ENCODE measurements around the gene CHSY1. TPM values are rescaled to one million over a fixed set of nuclear protein-coding genes. Genes with fewer than 3 reads are reported as not detected.

Gene CHSY1
- total and polyA plus RNA-seq, 2 of the 4 experiments (the other 2 are of a cell fraction), result 40.9 to 53.2 TPM

DNA sequence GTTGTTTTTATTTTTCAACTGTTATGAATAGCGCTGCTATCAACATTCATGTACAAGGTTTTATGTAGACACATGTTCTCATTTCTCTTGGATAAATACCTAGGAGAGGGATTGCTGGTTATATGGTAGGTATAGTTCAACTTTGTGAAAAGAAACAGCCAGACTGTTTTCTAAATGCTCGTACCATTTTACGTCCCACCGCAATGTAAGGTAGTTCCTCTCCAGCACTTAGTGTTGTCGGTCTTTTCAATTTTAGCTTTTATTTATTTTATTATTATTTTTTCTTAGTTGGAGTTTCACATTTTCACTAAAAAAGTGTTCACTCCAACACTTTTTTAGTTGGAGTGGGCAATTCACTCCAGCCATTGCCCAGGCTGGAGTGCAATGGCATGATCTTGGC lies 117.1 kb downstream of the CHSY1 start:
- in situ Hi-C loops (cut with MboI; ENCODE audit: low sequenced_read_pairs) (no loop called here), intact Hi-C loops (cut with micrococcal nuclease) (no loop called here), dilution Hi-C loops (cut with HindIII; ENCODE audit: low sequenced_read_pairs, unreplicated experiment) (no loop called here)
- no peak for DNase-seq
- Histone ChIP-seq H2AK5ac (ENCODE audit: low read depth, low read length) (no peak overlapping the region), H3K4ac (ENCODE audit: low read depth, low read length) (no peak overlapping the region), H3K56ac (ENCODE audit: extremely low read depth, insufficient read depth, low read length) (no peak overlapping the region), H4K5ac (ENCODE audit: low read depth, low read length) (no peak overlapping the region), H2BK120ac (ENCODE audit: low read depth, low read length) (no peak overlapping the region), H2AK9ac (replicated peaks; ENCODE audit: low read depth, low read length, poor library complexity) (no peak overlapping the region), H3K4me1 (ENCODE audit: control insufficient read depth, insufficient read depth, low read length) (peaks cover 10% of the 10 kb centered on the region), H2BK5ac (ENCODE audit: low read depth, low read length, poor library complexity, severe bottlenecking) (no peak overlapping the region), H4K8ac (ENCODE audit: low read depth in 2 of 2, low read length in 2 of 2) (no peak overlapping the region), H2AFZ (replicated peaks; ENCODE audit: low read length, poor library complexity) (no peak overlapping the region), H2BK20ac (ENCODE audit: low read depth, low read length) (no peak overlapping the region), H3K14ac (replicated peaks; ENCODE audit: low read depth, low read length) (no peak overlapping the region), H2BK15ac (ENCODE audit: low read depth, low read length) (no peak overlapping the region), H3K9me1 (ENCODE audit: insufficient read depth, low read length) (no peaks in the 10 kb centered on the region; the same call in none of the 2 replicates), H3K79me1 (ENCODE audit: low read depth in 1 of 2, low read length in 2 of 2) (no peaks in the 10 kb centered on the region), H4K20me1 (ENCODE audit: insufficient read depth, low read length) (no peaks in the 10 kb centered on the region), H3K18ac (ENCODE audit: low read depth, low read length) (no peak overlapping the region), H3K36me3 (ENCODE audit: control insufficient read depth, insufficient read depth, low read length) (no peaks in the 10 kb centered on the region), H3K27me3 (ENCODE audit: control insufficient read depth, insufficient read depth, low read length) (no peaks in the 10 kb centered on the region), H3K4me2 (ENCODE audit: low read depth, low read length) (no peak overlapping the region), H3K9ac (ENCODE audit: low read depth, low read length) (no peak overlapping the region), H3K23ac (ENCODE audit: low read depth, low read length) (no peak overlapping the region), H3K4me3 (ENCODE audit: insufficient read depth, low read depth, low read length) (no peak overlapping the region), H4K91ac (ENCODE audit: insufficient read depth, low read depth, low read length) (no peak overlapping the region), H3K27ac (ENCODE audit: insufficient read depth, low read length) (no peak overlapping the region), H3K9me3 (ENCODE audit: control insufficient read depth, insufficient read depth, low read length) (no peaks in the 10 kb centered on the region)
- BruUV-seq (replicated peaks), result no TSS peak
- ChIA-PET CTCF (no interaction called here), POLR2A (ENCODE audit: unreplicated experiment) (no interaction called here)
- no peak for ATAC-seq (ENCODE audit: low read depth)
- WGBS, 2 experiments (ENCODE audit: extremely low coverage in 2 of 2, insufficient read length in 1 of 2), result no CpG with 5 or more reads among the region's 5 CpGs
- TF ChIP-seq RAD21 (IDR thresholded peaks at IDR 0.05; ENCODE audit: low read length) (no peak), POLR2A (IDR thresholded peaks at IDR 0.05; ENCODE audit: low read depth, low read length) (no peak), ELK1 (IDR thresholded peaks at IDR 0.05; ENCODE audit: borderline replicate concordance, low read depth, low read length) (no peak), SMC3 (IDR thresholded peaks at IDR 0.05; ENCODE audit: low read depth, low read length) (no peak), NFE2L2 (IDR thresholded peaks at IDR 0.05; ENCODE audit: low read depth, low read length) (no peak), RFX5 (IDR thresholded peaks at IDR 0.05; ENCODE audit: low read depth, low read length) (no peak), MAZ (IDR thresholded peaks at IDR 0.05; ENCODE audit: borderline replicate concordance, low read depth, low read length) (no peak), RCOR1 (IDR thresholded peaks at IDR 0.05; ENCODE audit: insufficient replicate concordance, low read length) (no peak), BHLHE40 (IDR thresholded peaks at IDR 0.05; ENCODE audit: low read depth, low read length) (no peak), FOS (IDR thresholded peaks at IDR 0.05; ENCODE audit: low read depth, low read length) (no peak), USF2 (IDR thresholded peaks at IDR 0.05; ENCODE audit: low read depth, low read length) (no peak), CHD1 (IDR thresholded peaks at IDR 0.05; ENCODE audit: low read depth, low read length) (no peak), MAFK (IDR thresholded peaks at IDR 0.05; ENCODE audit: low read depth, low read length) (no peak), MXI1 (IDR thresholded peaks at IDR 0.05; ENCODE audit: borderline replicate concordance, low read depth, low read length) (no peak), CEBPB (IDR thresholded peaks at IDR 0.05; ENCODE audit: low read depth, low read length) (no peak)
- TF ChIP-seq, protein P1, sequence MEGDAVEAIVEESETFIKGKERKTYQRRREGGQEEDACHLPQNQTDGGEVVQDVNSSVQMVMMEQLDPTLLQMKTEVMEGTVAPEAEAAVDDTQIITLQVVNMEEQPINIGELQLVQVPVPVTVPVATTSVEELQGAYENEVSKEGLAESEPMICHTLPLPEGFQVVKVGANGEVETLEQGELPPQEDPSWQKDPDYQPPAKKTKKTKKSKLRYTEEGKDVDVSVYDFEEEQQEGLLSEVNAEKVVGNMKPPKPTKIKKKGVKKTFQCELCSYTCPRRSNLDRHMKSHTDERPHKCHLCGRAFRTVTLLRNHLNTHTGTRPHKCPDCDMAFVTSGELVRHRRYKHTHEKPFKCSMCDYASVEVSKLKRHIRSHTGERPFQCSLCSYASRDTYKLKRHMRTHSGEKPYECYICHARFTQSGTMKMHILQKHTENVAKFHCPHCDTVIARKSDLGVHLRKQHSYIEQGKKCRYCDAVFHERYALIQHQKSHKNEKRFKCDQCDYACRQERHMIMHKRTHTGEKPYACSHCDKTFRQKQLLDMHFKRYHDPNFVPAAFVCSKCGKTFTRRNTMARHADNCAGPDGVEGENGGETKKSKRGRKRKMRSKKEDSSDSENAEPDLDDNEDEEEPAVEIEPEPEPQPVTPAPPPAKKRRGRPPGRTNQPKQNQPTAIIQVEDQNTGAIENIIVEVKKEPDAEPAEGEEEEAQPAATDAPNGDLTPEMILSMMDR (conservative IDR thresholded peaks at IDR 0.05; ENCODE audit: low read depth, low read length), result no peak
